ENCODE measurements around the gene QRICH2.

QRICH2 gene

DNA sequence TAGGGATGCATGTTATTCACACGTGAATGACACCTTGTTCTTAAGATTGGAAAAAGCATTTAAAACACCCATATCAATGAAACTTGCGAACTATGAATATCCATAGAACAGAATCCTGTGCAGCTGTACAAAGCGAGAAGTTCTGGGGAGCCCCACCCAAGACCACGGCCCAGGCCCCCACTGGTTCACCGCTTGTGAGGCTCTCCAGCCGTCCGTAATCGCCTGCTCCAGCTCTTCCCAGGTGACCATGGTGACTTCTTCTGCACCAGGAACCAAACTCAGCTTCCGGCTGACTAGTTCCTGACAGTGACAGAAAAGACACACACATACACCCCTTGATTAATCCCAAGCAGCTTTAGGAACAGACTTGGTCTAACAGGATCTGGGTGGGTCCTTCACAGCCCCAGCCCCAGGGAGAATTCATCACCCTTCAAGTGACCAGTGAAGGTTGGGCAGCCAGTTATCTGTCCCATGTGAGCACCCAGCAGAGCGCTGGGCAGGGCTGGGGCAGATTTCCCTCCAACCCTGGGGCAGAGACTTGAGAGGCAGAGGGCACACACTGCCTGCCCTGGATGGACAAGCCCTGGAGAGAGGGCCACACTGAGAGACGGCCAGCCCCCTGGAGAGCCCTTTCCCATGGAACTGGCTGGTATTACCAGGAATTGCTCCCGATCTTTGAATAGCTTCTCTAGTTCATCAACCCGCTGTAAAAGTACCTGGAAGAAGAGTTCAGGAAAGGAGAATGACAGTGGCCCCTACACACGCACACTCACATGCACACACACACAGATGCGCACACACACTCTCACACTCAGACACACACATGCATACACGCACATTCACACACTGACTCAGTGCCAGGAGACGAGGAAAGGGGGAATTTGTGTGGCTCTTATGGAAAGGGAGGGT is 3.6 kb downstream of the QRICH2 start:
- TF ChIP-seq, protein P1, sequence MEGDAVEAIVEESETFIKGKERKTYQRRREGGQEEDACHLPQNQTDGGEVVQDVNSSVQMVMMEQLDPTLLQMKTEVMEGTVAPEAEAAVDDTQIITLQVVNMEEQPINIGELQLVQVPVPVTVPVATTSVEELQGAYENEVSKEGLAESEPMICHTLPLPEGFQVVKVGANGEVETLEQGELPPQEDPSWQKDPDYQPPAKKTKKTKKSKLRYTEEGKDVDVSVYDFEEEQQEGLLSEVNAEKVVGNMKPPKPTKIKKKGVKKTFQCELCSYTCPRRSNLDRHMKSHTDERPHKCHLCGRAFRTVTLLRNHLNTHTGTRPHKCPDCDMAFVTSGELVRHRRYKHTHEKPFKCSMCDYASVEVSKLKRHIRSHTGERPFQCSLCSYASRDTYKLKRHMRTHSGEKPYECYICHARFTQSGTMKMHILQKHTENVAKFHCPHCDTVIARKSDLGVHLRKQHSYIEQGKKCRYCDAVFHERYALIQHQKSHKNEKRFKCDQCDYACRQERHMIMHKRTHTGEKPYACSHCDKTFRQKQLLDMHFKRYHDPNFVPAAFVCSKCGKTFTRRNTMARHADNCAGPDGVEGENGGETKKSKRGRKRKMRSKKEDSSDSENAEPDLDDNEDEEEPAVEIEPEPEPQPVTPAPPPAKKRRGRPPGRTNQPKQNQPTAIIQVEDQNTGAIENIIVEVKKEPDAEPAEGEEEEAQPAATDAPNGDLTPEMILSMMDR (conservative IDR thresholded peaks at IDR 0.05; ENCODE audit: low read length), result no peak
- TF ChIP-seq EZH2phosphoT487 (IDR thresholded peaks at IDR 0.05; ENCODE audit: borderline replicate concordance), result no peak
- Histone ChIP-seq H3K9ac (ENCODE audit: low read depth, low read length, poor library complexity, severe bottlenecking) (no peak overlapping the region), H4K20me1 (ENCODE audit: insufficient read depth, low read length, poor library complexity, severe bottlenecking) (no peaks in the 10 kb centered on the region), H3K79me2 (ENCODE audit: insufficient read depth, low read length) (no peaks in the 10 kb centered on the region), H3K9me2 (replicated peaks; ENCODE audit: low read depth, low read length) (no peaks in the 10 kb centered on the region), H3K9me3 (ENCODE audit: insufficient read depth, low read depth, low read length) (no peaks in the 10 kb centered on the region), H3K4me3 (ENCODE audit: low read length, poor library complexity, severe bottlenecking) (no peak overlapping the region), H2AFZ (ENCODE audit: low read length) (no peak overlapping the region), H3K4me1 (ENCODE audit: insufficient read depth, low read length, poor library complexity, severe bottlenecking) (no peaks in the 10 kb centered on the region), H3K4me2 (ENCODE audit: low read depth, low read length, poor library complexity, severe bottlenecking) (no peak overlapping the region), H3F3A (ENCODE audit: low read depth) (no peaks in the 10 kb centered on the region), H3K36me3 (ENCODE audit: insufficient read depth, low read length) (0 out of 2 replicates have a peak, but pooled peaks cover 2% of the 10 kb centered on the region), H3K27me3 (ENCODE audit: insufficient read depth, low read length, poor library complexity, severe bottlenecking) (no peaks in the 10 kb centered on the region)

DNA sequence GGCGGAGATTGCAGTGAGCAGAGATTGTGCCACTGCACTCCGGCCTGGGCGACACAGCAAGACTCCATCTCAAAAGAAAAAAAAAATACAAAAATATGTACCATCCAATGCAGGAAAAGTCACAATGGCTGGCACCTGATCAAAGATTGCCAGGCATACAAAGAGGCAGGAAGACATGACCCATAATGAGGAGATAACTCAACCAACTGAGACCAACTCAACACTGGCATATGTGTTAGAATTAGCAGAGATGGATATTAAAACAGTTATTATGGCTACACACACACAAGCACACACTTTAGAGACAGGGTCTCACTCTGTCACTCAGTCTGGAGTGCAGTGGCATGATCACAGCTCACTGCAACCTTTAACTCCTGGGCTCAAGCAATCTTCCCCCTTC is 10.6 kb downstream of the QRICH2 start:
- Histone ChIP-seq H3K4me1 (ENCODE audit: insufficient read depth, low read length, poor library complexity, severe bottlenecking) (no peaks in the 10 kb centered on the region), H3K4me3 (ENCODE audit: low read length, poor library complexity, severe bottlenecking) (no peak overlapping the region)

DNA sequence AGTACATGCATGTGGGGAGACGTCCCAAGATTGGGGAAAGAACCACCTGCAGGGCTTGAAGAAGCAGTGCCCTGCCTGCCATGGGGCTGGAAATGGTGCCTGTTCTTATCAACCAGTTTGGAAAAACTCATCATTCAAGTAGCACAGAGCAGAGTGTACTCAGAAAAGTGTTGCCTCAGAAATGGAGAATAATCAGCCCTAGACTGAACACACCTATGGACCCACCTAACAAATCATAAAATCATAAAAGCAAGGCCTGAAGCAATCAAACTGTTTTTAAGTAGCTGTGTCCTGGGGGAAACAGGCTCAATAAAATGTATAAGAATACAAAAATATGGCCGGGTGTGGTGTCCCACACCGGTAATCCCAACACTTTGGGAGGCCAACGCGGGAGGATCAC is 11.2 kb downstream of the QRICH2 start:
- H3K36me3 ChIP-seq (ENCODE audit: insufficient read depth, low read length), result no peaks in the 10 kb centered on the region
- H3K27me3 ChIP-seq (ENCODE audit: insufficient read depth, low read length, poor library complexity, severe bottlenecking), result no peaks in the 10 kb centered on the region
- H3K4me3 ChIP-seq (ENCODE audit: low read length, poor library complexity, severe bottlenecking), result no peak overlapping the region
- no peak overlapping the region for H3K9ac ChIP-seq (ENCODE audit: low read depth, low read length, poor library complexity, severe bottlenecking)
- H3K9me3 ChIP-seq (ENCODE audit: insufficient read depth, low read depth, low read length), result no peaks in the 10 kb centered on the region
- no peak overlapping the region for H2AFZ ChIP-seq (ENCODE audit: low read length)
- no peaks in the 10 kb centered on the region for H3F3A ChIP-seq (ENCODE audit: low read depth)
- TF ChIP-seq, protein P1 (conservative IDR thresholded peaks at IDR 0.05; ENCODE audit: low read length), result no peak
- TF ChIP-seq EZH2phosphoT487 (IDR thresholded peaks at IDR 0.05; ENCODE audit: borderline replicate concordance), result no peak
- H3K9me2 ChIP-seq (replicated peaks; ENCODE audit: low read depth, low read length), result no peaks in the 10 kb centered on the region
- H3K4me2 ChIP-seq (ENCODE audit: low read depth, low read length, poor library complexity, severe bottlenecking), result no peak overlapping the region
- H3K4me1 ChIP-seq (ENCODE audit: insufficient read depth, low read length, poor library complexity, severe bottlenecking), result no peaks in the 10 kb centered on the region
- H4K20me1 ChIP-seq (ENCODE audit: insufficient read depth, low read length, poor library complexity, severe bottlenecking), result no peaks in the 10 kb centered on the region
- H3K79me2 ChIP-seq (ENCODE audit: insufficient read depth, low read length), result no peaks in the 10 kb centered on the region

More for the DNA sequence above, 10.6 kb downstream of the QRICH2 start:
- H2AFZ ChIP-seq (ENCODE audit: low read length), result no peak overlapping the region
- H3K4me2 ChIP-seq (ENCODE audit: low read depth, low read length, poor library complexity, severe bottlenecking), result no peak overlapping the region
- no peaks in the 10 kb centered on the region for H3F3A ChIP-seq (ENCODE audit: low read depth)
- no peaks in the 10 kb centered on the region for H3K79me2 ChIP-seq (ENCODE audit: insufficient read depth, low read length)
- no peak for TF ChIP-seq EZH2phosphoT487 (IDR thresholded peaks at IDR 0.05; ENCODE audit: borderline replicate concordance)
- TF ChIP-seq, protein P1 (conservative IDR thresholded peaks at IDR 0.05; ENCODE audit: low read length), result no peak
- no peaks in the 10 kb centered on the region for H3K27me3 ChIP-seq (ENCODE audit: insufficient read depth, low read length, poor library complexity, severe bottlenecking)
- H3K9ac ChIP-seq (ENCODE audit: low read depth, low read length, poor library complexity, severe bottlenecking), result no peak overlapping the region
- no peaks in the 10 kb centered on the region for H3K9me2 ChIP-seq (replicated peaks; ENCODE audit: low read depth, low read length)
- no peaks in the 10 kb centered on the region for H3K36me3 ChIP-seq (ENCODE audit: insufficient read depth, low read length)
- H4K20me1 ChIP-seq (ENCODE audit: insufficient read depth, low read length, poor library complexity, severe bottlenecking), result no peaks in the 10 kb centered on the region
- no peaks in the 10 kb centered on the region for H3K9me3 ChIP-seq (ENCODE audit: insufficient read depth, low read depth, low read length)
